ENCODE measurements around the gene ZCWPW1.

The ZCWPW1 gene

DNA sequence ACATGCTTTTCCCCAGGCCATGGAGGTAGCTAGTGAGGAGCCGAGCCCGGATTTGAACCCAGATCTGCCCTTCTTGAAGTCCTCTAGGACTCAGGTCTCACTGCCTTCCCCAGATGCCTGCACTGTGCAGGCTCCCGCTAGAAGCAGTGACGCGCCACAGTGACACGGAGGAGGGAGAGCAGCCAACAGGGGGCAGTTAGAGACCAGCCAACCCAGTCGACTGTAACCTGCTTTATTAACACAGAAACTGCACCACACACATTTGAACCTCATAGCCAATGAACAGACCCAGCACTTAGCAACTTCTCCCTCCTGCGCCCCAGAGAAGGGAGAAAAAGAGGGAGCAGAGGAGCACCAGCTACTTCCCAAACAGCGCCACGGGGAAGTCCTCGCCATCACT is 27.8 kb downstream of the ZCWPW1 start:
- H3K27me3 ChIP-seq (ENCODE audit: low read depth, low read length), result peaks cover 49% of the 10 kb centered on the region
- H3K27ac ChIP-seq (ENCODE audit: low read length), result no peak overlapping the region
- H3K4me3 ChIP-seq (ENCODE audit: low read length), result no peak overlapping the region
- no peaks in the 10 kb centered on the region for H3K36me3 ChIP-seq (replicated peaks; ENCODE audit: low read depth, low read length)
- peaks cover 41% of the 10 kb centered on the region for H3K4me1 ChIP-seq (ENCODE audit: low read length)
- no peaks in the 10 kb centered on the region for H3K9me3 ChIP-seq (ENCODE audit: insufficient read depth, low read length)
- no peak overlapping the region for H2AFZ ChIP-seq (ENCODE audit: low read depth, low read length)
- no peaks in the 10 kb centered on the region for H4K20me1 ChIP-seq (ENCODE audit: insufficient read depth, low read length)
- H3K4me2 ChIP-seq (ENCODE audit: low read length), result no peak overlapping the region
- H3K9ac ChIP-seq (ENCODE audit: low read length), result no peak overlapping the region
- no peaks in the 10 kb centered on the region for H3K79me2 ChIP-seq (ENCODE audit: low read length)
- TF ChIP-seq EZH2phosphoT487 (IDR thresholded peaks at IDR 0.05; ENCODE audit: low read depth), result no peak
- TF ChIP-seq, protein P1, sequence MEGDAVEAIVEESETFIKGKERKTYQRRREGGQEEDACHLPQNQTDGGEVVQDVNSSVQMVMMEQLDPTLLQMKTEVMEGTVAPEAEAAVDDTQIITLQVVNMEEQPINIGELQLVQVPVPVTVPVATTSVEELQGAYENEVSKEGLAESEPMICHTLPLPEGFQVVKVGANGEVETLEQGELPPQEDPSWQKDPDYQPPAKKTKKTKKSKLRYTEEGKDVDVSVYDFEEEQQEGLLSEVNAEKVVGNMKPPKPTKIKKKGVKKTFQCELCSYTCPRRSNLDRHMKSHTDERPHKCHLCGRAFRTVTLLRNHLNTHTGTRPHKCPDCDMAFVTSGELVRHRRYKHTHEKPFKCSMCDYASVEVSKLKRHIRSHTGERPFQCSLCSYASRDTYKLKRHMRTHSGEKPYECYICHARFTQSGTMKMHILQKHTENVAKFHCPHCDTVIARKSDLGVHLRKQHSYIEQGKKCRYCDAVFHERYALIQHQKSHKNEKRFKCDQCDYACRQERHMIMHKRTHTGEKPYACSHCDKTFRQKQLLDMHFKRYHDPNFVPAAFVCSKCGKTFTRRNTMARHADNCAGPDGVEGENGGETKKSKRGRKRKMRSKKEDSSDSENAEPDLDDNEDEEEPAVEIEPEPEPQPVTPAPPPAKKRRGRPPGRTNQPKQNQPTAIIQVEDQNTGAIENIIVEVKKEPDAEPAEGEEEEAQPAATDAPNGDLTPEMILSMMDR (IDR thresholded peaks at IDR 0.05; ENCODE audit: low read depth, low read length), result peak; percentile 58

DNA sequence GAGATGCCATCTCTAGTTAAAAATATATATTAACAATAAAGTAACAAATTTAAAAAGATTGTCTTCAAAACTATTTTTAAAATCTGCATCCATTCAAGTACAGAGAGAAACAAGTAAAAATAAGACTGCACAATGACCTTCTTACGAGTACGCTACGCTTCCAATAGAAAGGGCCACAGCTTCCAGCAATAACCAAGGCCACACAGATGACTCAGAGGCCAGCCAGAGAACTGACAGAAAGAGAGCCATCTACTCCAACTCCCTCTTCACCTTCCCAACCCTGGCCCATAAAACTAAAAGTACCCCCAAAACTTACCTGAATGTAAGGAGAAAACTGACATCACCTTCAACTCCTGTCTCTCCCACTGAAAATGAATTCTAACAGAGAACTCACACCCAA is 28.5 kb downstream of the ZCWPW1 start:
- Histone ChIP-seq H3K4me2 (ENCODE audit: low read length) (no peak overlapping the region), H3K9ac (ENCODE audit: low read length) (no peak overlapping the region), H3K27me3 (ENCODE audit: low read depth, low read length) (peaks cover 52% of the 10 kb centered on the region), H2AFZ (ENCODE audit: low read depth, low read length) (no peak overlapping the region), H3K27ac (ENCODE audit: low read length) (no peak overlapping the region), H3K4me1 (ENCODE audit: low read length) (peaks cover 47% of the 10 kb centered on the region), H3K4me3 (ENCODE audit: low read length) (no peak overlapping the region), H3K9me3 (ENCODE audit: insufficient read depth, low read length) (no peaks in the 10 kb centered on the region), H4K20me1 (ENCODE audit: insufficient read depth, low read length) (no peaks in the 10 kb centered on the region), H3K36me3 (replicated peaks; ENCODE audit: low read depth, low read length) (no peaks in the 10 kb centered on the region), H3K79me2 (ENCODE audit: low read length) (no peaks in the 10 kb centered on the region)
- TF ChIP-seq, protein P1 (IDR thresholded peaks at IDR 0.05; ENCODE audit: low read depth, low read length), result no peak
- TF ChIP-seq EZH2phosphoT487 (IDR thresholded peaks at IDR 0.05; ENCODE audit: low read depth), result no peak

DNA sequence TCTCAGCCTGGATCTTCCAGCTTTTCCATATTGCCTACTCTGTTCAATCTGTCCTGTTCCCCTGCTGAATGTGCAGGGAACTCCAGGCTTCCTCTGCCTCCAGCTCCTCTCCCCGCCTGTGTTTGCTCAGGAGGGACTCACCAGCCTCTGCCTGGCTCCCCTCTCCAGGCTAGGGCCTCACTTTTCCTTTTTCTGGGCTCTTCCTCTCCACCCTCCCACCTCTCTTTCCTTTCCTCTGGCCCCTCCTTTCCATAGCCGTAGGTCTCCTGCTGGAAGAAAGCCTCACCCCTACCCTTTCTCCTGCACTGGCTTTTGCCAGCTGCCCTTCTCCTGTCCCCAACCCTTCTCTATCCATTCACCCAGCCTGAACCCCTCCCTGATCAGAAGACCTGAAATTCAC is 30.3 kb downstream of the ZCWPW1 start:
- Histone ChIP-seq H3K4me1 (ENCODE audit: low read length) (peaks cover 57% of the 10 kb centered on the region), H4K20me1 (ENCODE audit: insufficient read depth, low read length) (no peaks in the 10 kb centered on the region), H3K9me3 (ENCODE audit: insufficient read depth, low read length) (0 out of 2 replicates have a peak, but pooled peaks cover 3% of the 10 kb centered on the region), H3K9ac (ENCODE audit: low read length) (no peak overlapping the region), H3K4me2 (ENCODE audit: low read length) (no peak overlapping the region), H2AFZ (ENCODE audit: low read depth, low read length) (no peak overlapping the region), H3K27ac (ENCODE audit: low read length) (no peak overlapping the region), H3K4me3 (ENCODE audit: low read length) (no peak overlapping the region), H3K79me2 (ENCODE audit: low read length) (no peaks in the 10 kb centered on the region), H3K36me3 (replicated peaks; ENCODE audit: low read depth, low read length) (no peaks in the 10 kb centered on the region), H3K27me3 (ENCODE audit: low read depth, low read length) (peaks cover 53% of the 10 kb centered on the region)
- no peak for TF ChIP-seq EZH2phosphoT487 (IDR thresholded peaks at IDR 0.05; ENCODE audit: low read depth)
- TF ChIP-seq, protein P1 (IDR thresholded peaks at IDR 0.05; ENCODE audit: low read depth, low read length), result no peak

DNA sequence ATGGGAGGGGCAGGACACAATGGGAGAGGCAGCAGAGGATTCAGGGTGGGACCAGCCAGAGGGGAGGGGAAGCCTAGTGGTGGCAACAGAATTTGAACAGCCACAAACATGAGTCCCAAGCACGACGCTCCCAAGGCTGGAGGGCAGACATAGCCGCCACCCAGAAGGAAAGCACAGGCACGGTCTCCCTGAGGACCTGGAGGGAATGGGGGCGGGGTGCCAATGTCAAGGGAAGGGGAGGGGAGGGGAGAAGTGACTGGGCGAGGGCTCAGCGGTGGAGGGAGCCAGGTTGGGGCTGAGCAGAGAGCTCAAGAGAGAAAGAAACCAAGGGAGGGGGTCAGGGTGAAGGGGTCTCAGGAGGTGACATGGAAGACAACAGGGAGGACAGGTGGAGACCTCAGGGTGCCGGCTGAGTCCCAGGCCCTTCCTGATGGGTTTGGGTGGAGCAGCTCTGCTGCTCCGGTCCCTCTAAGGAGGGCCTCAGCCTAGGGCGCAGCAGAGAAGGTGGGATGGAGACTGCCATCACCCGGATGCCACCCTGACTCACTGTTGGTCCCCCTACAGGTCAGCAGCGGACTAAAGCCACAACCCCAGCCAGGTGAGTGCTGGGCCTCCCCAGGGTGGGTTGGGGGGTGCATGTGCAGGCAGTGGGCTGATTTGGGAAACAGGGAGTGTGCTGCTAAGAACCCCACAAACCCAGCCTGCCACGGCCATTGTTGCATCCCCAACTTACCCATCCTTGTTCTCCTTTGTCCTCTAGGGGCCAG is 31.0 kb downstream of the ZCWPW1 start:
- TF ChIP-seq EZH2phosphoT487 (IDR thresholded peaks at IDR 0.05; ENCODE audit: low read depth), result no peak
- TF ChIP-seq, protein P1 (IDR thresholded peaks at IDR 0.05; ENCODE audit: low read depth, low read length), result 0 out of 2 replicates have a peak, but pooled peaks have one; percentile 19
- peaks cover 65% of the 10 kb centered on the region for H3K4me1 ChIP-seq (ENCODE audit: low read length)
- no peaks in the 10 kb centered on the region for H3K36me3 ChIP-seq (replicated peaks; ENCODE audit: low read depth, low read length)
- H3K79me2 ChIP-seq (ENCODE audit: low read length), result no peaks in the 10 kb centered on the region
- H3K27me3 ChIP-seq (ENCODE audit: low read depth, low read length), result peaks cover 55% of the 10 kb centered on the region
- H3K9me3 ChIP-seq (ENCODE audit: insufficient read depth, low read length), result 0 out of 2 replicates have a peak, but pooled peaks cover 3% of the 10 kb centered on the region
- peak overlapping the region; percentile 92 for H3K27ac ChIP-seq (ENCODE audit: low read length)
- peak overlapping the region; percentile 70 for H3K4me3 ChIP-seq (ENCODE audit: low read length)
- H4K20me1 ChIP-seq (ENCODE audit: insufficient read depth, low read length), result no peaks in the 10 kb centered on the region
- H2AFZ ChIP-seq (ENCODE audit: low read depth, low read length), result no peak overlapping the region
- peak overlapping the region; percentile 93 for H3K4me2 ChIP-seq (ENCODE audit: low read length)
- H3K9ac ChIP-seq (ENCODE audit: low read length), result peak overlapping the region; percentile 59; the same call in 1 of the 2 replicates
